ENCODE results near the gene CPLANE2. TPM values are rescaled to one million over a fixed set of nuclear protein-coding genes. Genes with fewer than 3 reads are reported as not detected.

The CPLANE2 gene, protein sequence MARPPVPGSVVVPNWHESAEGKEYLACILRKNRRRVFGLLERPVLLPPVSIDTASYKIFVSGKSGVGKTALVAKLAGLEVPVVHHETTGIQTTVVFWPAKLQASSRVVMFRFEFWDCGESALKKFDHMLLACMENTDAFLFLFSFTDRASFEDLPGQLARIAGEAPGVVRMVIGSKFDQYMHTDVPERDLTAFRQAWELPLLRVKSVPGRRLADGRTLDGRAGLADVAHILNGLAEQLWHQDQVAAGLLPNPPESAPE
- total RNA-seq: 1.6 and 1.7 TPM in 2 replicates

DNA sequence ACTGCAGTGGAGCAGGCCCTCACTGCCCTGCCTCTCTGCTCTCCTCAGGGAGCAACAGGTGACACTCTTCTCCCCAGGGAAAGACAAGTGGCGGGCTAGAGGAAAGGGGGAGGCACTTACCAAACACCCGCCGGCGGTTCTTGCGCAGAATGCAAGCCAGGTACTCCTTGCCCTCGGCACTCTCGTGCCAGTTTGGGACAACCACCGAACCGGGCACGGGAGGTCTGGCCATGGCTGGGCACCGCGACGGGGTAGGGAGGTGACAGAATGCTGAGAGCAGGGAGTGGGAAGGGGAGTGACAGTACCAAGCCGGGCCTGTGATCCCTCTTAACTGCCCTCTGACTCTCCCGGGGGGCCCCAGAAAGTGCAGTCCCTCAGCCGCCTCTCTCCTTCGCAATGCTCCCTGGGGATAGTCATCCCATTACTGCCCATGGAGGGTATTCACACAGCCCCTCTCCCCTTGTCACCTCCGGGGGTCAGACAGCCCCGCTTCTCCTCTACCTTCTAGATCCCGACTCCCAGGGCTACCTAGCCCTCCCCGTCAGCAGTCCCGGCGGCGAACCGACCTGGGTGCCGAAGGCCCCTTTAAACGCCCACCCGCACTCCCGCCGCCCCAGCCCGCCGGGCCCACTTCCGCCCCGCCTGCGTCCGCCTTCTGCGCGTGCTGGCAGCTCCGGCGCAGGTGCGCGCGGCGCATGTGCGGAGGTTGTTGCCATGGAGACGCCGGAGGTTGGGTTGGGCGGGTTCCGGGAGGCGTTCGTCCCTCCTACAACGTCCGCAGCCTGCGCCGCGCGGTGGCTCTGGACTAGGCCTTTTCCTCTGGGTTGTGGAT is at the start of gene CPLANE2:
TSS of gene CPLANE2 (minus strand) at position 673 of the 832 bp plus-strand sequence. CDS start at position 232, 441 bp downstream.

DNA sequence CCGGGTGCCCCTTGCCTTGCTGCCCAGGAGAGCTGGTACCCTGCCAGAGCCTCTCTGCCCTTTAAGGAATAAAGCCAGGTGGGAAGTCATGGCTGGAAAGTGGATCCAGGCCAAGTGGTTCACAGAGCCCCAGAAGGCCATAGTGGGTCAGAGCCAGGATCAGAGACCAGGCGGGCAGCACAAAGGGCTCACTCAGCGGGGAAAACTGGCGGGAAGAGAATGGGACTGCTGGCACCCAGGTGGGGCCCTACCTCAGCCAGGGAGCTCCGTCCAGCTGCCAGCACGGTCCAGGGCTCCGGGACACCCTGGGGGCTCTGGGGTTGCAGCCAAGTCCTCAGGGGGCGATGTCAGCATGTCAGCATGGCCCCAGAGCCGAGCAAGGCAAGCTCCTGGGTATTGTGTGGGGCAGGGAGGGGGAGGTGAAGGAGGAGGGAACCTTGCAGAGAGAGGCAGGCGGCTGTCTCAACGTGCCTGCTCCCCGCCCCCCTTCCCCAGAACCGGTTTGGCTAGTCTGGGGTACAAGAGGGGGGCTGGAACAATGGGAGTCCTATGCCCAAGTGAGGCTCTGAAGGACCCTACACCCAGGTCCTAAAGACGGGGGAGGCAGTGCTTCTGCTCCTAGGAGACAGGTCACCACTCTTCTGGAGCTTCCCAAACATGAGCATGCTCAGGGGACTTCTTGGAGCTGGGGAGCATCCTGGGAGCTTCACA is 24.6 kb downstream of the CPLANE2 start, which contains the start of gene ARHGEF19:
TSS of gene ARHGEF19 (minus strand) at position 402 of the 711 bp plus-strand sequence. CDS start 3,598 bp downstream, outside the sequence.

Other genes with a start within 250 kb of the CPLANE2 start
- gene SRARP, start 232.9 kb downstream of the CPLANE2 start, total RNA-seq: not detected in 2 replicates
- gene HSPB7, start 219.1 kb downstream of the CPLANE2 start, total RNA-seq: not detected in 2 replicates
- gene CLCNKA, start 215.1 kb downstream of the CPLANE2 start, total RNA-seq: not detected in 2 replicates
- not detected in 2 replicates for gene CLCNKB, start 193.4 kb downstream of the CPLANE2 start, total RNA-seq
- 0.10 and 1.3 TPM in 2 replicates for gene FAM131C, start 163.5 kb downstream of the CPLANE2 start, total RNA-seq
- gene EPHA2, start 81.1 kb downstream of the CPLANE2 start, total RNA-seq: 145 and 153 TPM in 2 replicates
- 3.0 and 4.8 TPM in 2 replicates for gene ARHGEF19, start 24.5 kb downstream of the CPLANE2 start, total RNA-seq
- 11.1 and 11.3 TPM in 2 replicates for gene FBXO42, start 115.3 kb upstream of the CPLANE2 start, total RNA-seq
- gene SZRD1, start 130.1 kb upstream of the CPLANE2 start, total RNA-seq: 89.5 and 97.6 TPM in 2 replicates
- gene SPATA21, start 200.2 kb upstream of the CPLANE2 start, total RNA-seq: not detected in 2 replicates
- 153 and 157 TPM in 2 replicates for gene NECAP2, start 203.5 kb upstream of the CPLANE2 start, total RNA-seq

All from mammary microvascular endothelial cell (primary cell).